H9 (cell line): Measurements from ENCODE around the gene TOMM5. TPM values are rescaled to one million over a fixed set of nuclear protein-coding genes. Genes with fewer than 3 reads are reported as not detected.

Experiments
- DNase-seq: peaks from one replicate; pipeline ENCODE4 v3.0.0-alpha.2; 2017
- H2AFZ ChIP-seq: one replicate; pipeline ENCODE4 v1.6.1; 2013; ENCODE audit warnings: mild to moderate bottlenecking, low read length, control low read depth, moderate library complexity
- H2AK5ac ChIP-seq: 2 replicates; pipeline ENCODE4 v1.6.1; 2013; ENCODE audit warnings: low read length, control low read depth, mixed read lengths; ENCODE audit not compliant: insufficient read length
- H2BK120ac ChIP-seq: one replicate; pipeline ENCODE4 v1.6.1; 2013; ENCODE audit warnings: low read depth, mild to moderate bottlenecking, low read length, control low read depth, inconsistent platforms; ENCODE audit not compliant: poor library complexity, severe bottlenecking
- H2BK12ac ChIP-seq: 2 replicates; pipeline ENCODE4 v1.6.1; 2013; ENCODE audit warnings: low read length, control low read depth, mixed read lengths, low read depth; ENCODE audit not compliant: insufficient read length
- H2BK15ac ChIP-seq: 2 replicates; pipeline ENCODE4 v1.6.1; 2013; ENCODE audit warnings: low read depth, low read length, control low read depth
- H2BK20ac ChIP-seq: one replicate; pipeline ENCODE4 v1.6.1; 2013; ENCODE audit warnings: low read depth, mild to moderate bottlenecking, low read length, control low read depth, inconsistent platforms; ENCODE audit not compliant: poor library complexity, severe bottlenecking
- H2BK5ac ChIP-seq: 2 replicates; pipeline ENCODE4 v1.6.1; 2013; ENCODE audit warnings: low read length, control low read depth, mixed read lengths; ENCODE audit not compliant: insufficient read length
- H3K14ac ChIP-seq: 2 replicates; pipeline ENCODE4 v1.6.1; 2013; ENCODE audit warnings: low read length, control low read depth; ENCODE audit not compliant: insufficient read depth
- H3K18ac ChIP-seq: 2 replicates; pipeline ENCODE4 v1.6.1; 2013; ENCODE audit warnings: low read depth, mild to moderate bottlenecking, mixed read lengths, low read length, control low read depth; ENCODE audit not compliant: insufficient read length
- H3K23ac ChIP-seq: 2 replicates; pipeline ENCODE4 v1.6.1; 2013; ENCODE audit warnings: low read length, control low read depth, mixed read lengths, low read depth; ENCODE audit not compliant: insufficient read length
- H3K23me2 ChIP-seq: 2 replicates; pipeline ENCODE4 v1.6.1; 2013; ENCODE audit warnings: low read depth, mild to moderate bottlenecking, mixed read lengths, low read length, control low read depth; ENCODE audit not compliant: insufficient read length, poor library complexity, severe bottlenecking
- H3K27ac ChIP-seq: 2 replicates; pipeline ENCODE4 v1.5.1; 2013; ENCODE audit warnings: low read length, control low read depth, mixed read lengths, low read depth; ENCODE audit not compliant: insufficient read length
- H3K27me3 ChIP-seq: 2 replicates; pipeline ENCODE4 v1.6.1; 2013; ENCODE audit warnings: low read length, control low read depth, inconsistent platforms; ENCODE audit not compliant: insufficient read depth
- H3K4ac ChIP-seq: 2 replicates; pipeline ENCODE4 v1.6.1; 2013; ENCODE audit warnings: low read depth, mild to moderate bottlenecking, control low read depth, inconsistent platforms, low read length, moderate library complexity
- H3K4me1 ChIP-seq: 2 replicates; pipeline ENCODE4 v1.6.1; 2013; ENCODE audit warnings: low read length, control low read depth, inconsistent platforms; ENCODE audit not compliant: insufficient read depth
- H3K4me2 ChIP-seq: 2 replicates; pipeline ENCODE4 v1.6.1; 2013; ENCODE audit warnings: low read length, control low read depth, mixed read lengths; ENCODE audit not compliant: insufficient read length, insufficient read depth
- H3K56ac ChIP-seq: 2 replicates; pipeline ENCODE4 v1.6.1; 2013; ENCODE audit warnings: low read depth, mild to moderate bottlenecking, mixed read lengths, low read length, control low read depth; ENCODE audit not compliant: insufficient read length
- H3K79me1 ChIP-seq: 2 replicates; pipeline ENCODE4 v1.6.1; 2013; ENCODE audit warnings: low read depth, mild to moderate bottlenecking, moderate library complexity, low read length, control low read depth, inconsistent platforms; ENCODE audit not compliant: insufficient read depth, poor library complexity, severe bottlenecking
- H3K79me2 ChIP-seq: 2 replicates; pipeline ENCODE4 v1.6.1; 2013; ENCODE audit warnings: low read length, control low read depth, inconsistent platforms; ENCODE audit not compliant: insufficient read depth
- H3K9ac ChIP-seq: 2 replicates; pipeline ENCODE4 v1.6.1; 2013; ENCODE audit warnings: low read length, control low read depth, mixed read lengths; ENCODE audit not compliant: insufficient read length; ENCODE audit errors: extremely low read depth
- H3K9me3 ChIP-seq: one replicate; pipeline ENCODE4 v1.6.1; 2013; ENCODE audit warnings: low read depth, low read length, inconsistent platforms; ENCODE audit not compliant: control insufficient read depth
- H3T11ph ChIP-seq: one replicate; pipeline ENCODE4 v1.6.1; 2013; ENCODE audit warnings: mild to moderate bottlenecking, low read length, control low read depth, inconsistent platforms
- H4K20me1 ChIP-seq: one replicate; pipeline ENCODE4 v1.6.1; 2013; ENCODE audit not compliant: control insufficient read depth, insufficient read length, insufficient read depth
- H4K5ac ChIP-seq: 2 replicates; pipeline ENCODE4 v1.6.1; 2013; ENCODE audit warnings: low read depth, mild to moderate bottlenecking, mixed read lengths, low read length, control low read depth; ENCODE audit not compliant: insufficient read length
- H4K8ac ChIP-seq: replicated peaks from 2 replicates; pipeline ENCODE4 v1.6.1; 2013; ENCODE audit warnings: low read length, control low read depth, mixed read lengths, low read depth; ENCODE audit not compliant: insufficient read length
- H4K91ac ChIP-seq: 2 replicates; pipeline ENCODE4 v1.6.1; 2013; ENCODE audit warnings: low read depth, mild to moderate bottlenecking, moderate library complexity, mixed read lengths, low read length, control low read depth; ENCODE audit not compliant: insufficient read length
- H3K27ac Mint-ChIP-seq, 3 experiments: 2 replicates in 2 of 3; 3 replicates in 1 of 3; pipeline ENCODE4 v1.8.0; 2020 to 2021; ENCODE audit warnings: mixed read lengths in 3 of 3, mild to moderate bottlenecking in 1 of 3, moderate library complexity in 1 of 3
- H3K27me3 Mint-ChIP-seq: 2 replicates; pipeline ENCODE4 v1.8.0; 2021; ENCODE audit warnings: low read depth, mild to moderate bottlenecking, moderate library complexity, mixed read lengths
- H3K36me3 Mint-ChIP-seq, 3 experiments: 2 replicates in 2 of 3; 3 replicates in 1 of 3; pipeline ENCODE4 v1.8.0; 2020 to 2021; ENCODE audit warnings: low read depth in 3 of 3, mixed read lengths in 3 of 3; ENCODE audit not compliant: insufficient read depth in 1 of 3
- H3K4me1 Mint-ChIP-seq, 2 experiments: 2 replicates each; pipeline ENCODE4 v1.8.0; 2020; ENCODE audit warnings: mixed read lengths in 2 of 2
- H3K4me3 Mint-ChIP-seq, 2 experiments: 2 replicates in 1 of 2; 3 replicates in 1 of 2; pipeline ENCODE4 v1.8.0; 2020 to 2021; ENCODE audit warnings: mild to moderate bottlenecking in 2 of 2, mixed read lengths in 2 of 2, moderate library complexity in 1 of 2
- H3K9me3 Mint-ChIP-seq, 2 experiments: 2 replicates in 1 of 2; 3 replicates in 1 of 2; pipeline ENCODE4 v1.8.0; 2020; ENCODE audit warnings: mild to moderate bottlenecking in 2 of 2, mixed read lengths in 2 of 2, moderate library complexity in 1 of 2
- WGBS: extraction: QIAGEN DNeasy Blood & Tissue Kit; methylation state at CpG from one replicate; pipeline ENCODE4 v1.1.7; 2013; ENCODE audit warnings: missing lambda C conversion rate, low lambda C conversion rate, mixed read lengths; ENCODE audit not compliant: insufficient read length; ENCODE audit errors: extremely low coverage; 5-methylcytosine and 5-hydroxymethylcytosine counted together
- total RNA-seq: library from RNA; stranded (reverse); gene quantifications from 2 replicates; pipeline ENCODE4 v1.2.1, GENCODE V29; 2021
- TF ChIP-seq, protein P1 (sequence below): fragments of 200-600 bp; sonication (generic); conservative IDR thresholded peaks from 3 replicates; pipeline ENCODE4 v1.8.0; 2021; ENCODE audit warnings: antibody characterized with exemption, mild to moderate bottlenecking

Gene TOMM5
- total RNA-seq, 1 experiment from 2014 or later, result 124 TPM

GRCh38 chr9:37566716-37567115, 25.7 kb downstream of the TOMM5 start:
- H2AK5ac ChIP-seq, result no peak overlapping the region
- no peak overlapping the region for H2AFZ ChIP-seq
- no CpG with 5 or more reads among the region's 3 CpGs for WGBS
- H3K4me2 ChIP-seq, result no peak overlapping the region
- no peak overlapping the region for H2BK20ac ChIP-seq
- Mint-ChIP-seq H3K27ac (no peak overlapping the region), H3K4me1 (peaks cover 13 to 23% of the 10 kb centered on the region in 2 experiments), H3K27me3 (peaks cover 2% of the 10 kb centered on the region; the same call in 1 of the 2 replicates), H3K4me3 (no peak overlapping the region), H3K9me3 (peaks cover 23 to 24% of the 10 kb centered on the region in 2 experiments), H3K36me3 (peaks cover 27 to 30% (median 30%) of the 10 kb centered on the region in 3 experiments)
- no peak overlapping the region for H3K9ac ChIP-seq
- no peak overlapping the region for H3K18ac ChIP-seq
- H3K56ac ChIP-seq, result no peak overlapping the region
- H2BK120ac ChIP-seq, result no peak overlapping the region
- no peak overlapping the region for H2BK5ac ChIP-seq
- no peak overlapping the region for H4K8ac ChIP-seq
- no peaks in the 10 kb centered on the region; the same call in 1 of the 2 replicates for H3K79me2 ChIP-seq
- H3T11ph ChIP-seq, result no peak overlapping the region
- H3K27me3 ChIP-seq, result no peaks in the 10 kb centered on the region
- no peaks in the 10 kb centered on the region for H3K79me1 ChIP-seq
- no peak overlapping the region for H4K91ac ChIP-seq
- no peaks in the 10 kb centered on the region; the same call in 1 of the 2 replicates for H3K4me1 ChIP-seq
- no peak overlapping the region for H3K14ac ChIP-seq
- no peak overlapping the region for H3K23ac ChIP-seq
- no peaks in the 10 kb centered on the region for H3K9me3 ChIP-seq
- H3K23me2 ChIP-seq, result no peaks in the 10 kb centered on the region
- no peak overlapping the region for H3K27ac ChIP-seq
- H4K5ac ChIP-seq, result no peak overlapping the region
- no peak overlapping the region for H2BK15ac ChIP-seq
- H2BK12ac ChIP-seq, result no peak overlapping the region
- no peaks in the 10 kb centered on the region for H4K20me1 ChIP-seq
- DNase-seq, result no peak
- H3K4ac ChIP-seq, result no peak overlapping the region
- TF ChIP-seq, protein P1, sequence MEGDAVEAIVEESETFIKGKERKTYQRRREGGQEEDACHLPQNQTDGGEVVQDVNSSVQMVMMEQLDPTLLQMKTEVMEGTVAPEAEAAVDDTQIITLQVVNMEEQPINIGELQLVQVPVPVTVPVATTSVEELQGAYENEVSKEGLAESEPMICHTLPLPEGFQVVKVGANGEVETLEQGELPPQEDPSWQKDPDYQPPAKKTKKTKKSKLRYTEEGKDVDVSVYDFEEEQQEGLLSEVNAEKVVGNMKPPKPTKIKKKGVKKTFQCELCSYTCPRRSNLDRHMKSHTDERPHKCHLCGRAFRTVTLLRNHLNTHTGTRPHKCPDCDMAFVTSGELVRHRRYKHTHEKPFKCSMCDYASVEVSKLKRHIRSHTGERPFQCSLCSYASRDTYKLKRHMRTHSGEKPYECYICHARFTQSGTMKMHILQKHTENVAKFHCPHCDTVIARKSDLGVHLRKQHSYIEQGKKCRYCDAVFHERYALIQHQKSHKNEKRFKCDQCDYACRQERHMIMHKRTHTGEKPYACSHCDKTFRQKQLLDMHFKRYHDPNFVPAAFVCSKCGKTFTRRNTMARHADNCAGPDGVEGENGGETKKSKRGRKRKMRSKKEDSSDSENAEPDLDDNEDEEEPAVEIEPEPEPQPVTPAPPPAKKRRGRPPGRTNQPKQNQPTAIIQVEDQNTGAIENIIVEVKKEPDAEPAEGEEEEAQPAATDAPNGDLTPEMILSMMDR, result no peak
